ENCODE data around the gene PLEKHA8. TPM values are rescaled to one million over a fixed set of nuclear protein-coding genes. Genes with fewer than 3 reads are reported as not detected.

Gene PLEKHA8
- total RNA-seq, 1 experiment from 2014 or later = 23.3 TPM

DNA sequence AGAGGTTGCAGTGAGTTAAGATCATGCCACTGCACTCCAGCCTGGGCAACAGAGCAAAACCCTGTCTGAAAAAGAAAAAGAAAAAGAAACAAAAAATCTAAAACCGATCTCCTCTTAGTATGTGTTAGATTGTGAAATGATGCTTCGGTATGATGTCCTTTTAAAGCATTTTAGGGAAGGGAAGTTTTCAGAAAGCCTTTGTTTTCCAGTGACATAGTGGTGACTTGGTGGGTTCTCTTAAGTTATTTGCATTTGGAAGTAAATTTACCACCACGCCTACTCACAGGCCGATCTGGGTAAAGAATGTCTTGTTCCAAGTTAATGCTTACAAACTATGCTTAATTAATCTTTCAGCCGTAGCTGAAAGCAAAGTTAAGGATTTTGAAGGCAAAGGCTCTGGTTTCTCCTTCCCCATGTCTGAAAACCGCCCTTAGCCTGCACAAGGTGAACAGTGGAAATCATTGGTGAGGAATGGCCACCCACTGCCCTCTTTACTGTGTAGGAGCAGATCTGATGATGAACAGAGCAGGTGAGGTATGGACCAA lies 117.3 kb downstream of the PLEKHA8 start:
- no peak for DNase-seq (ENCODE audit: low spot score)

- DNase-seq (ENCODE audit: low spot score) = peak; percentile 62
These were observed 118.0 kb downstream of the PLEKHA8 start for GRCh38 chr7:30146127-30146612.

GRCh38 chr7:30147223-30147622 lies 119.0 kb downstream of the PLEKHA8 start:
- no peak for DNase-seq (ENCODE audit: low spot score)

GRCh38 chr7:30147785-30148184 lies 119.6 kb downstream of the PLEKHA8 start:
- no peak for DNase-seq (ENCODE audit: low spot score)

- DNase-seq (ENCODE audit: low spot score) = no peak
These were observed 120.2 kb downstream of the PLEKHA8 start for GRCh38 chr7:30148426-30148825.

DNA sequence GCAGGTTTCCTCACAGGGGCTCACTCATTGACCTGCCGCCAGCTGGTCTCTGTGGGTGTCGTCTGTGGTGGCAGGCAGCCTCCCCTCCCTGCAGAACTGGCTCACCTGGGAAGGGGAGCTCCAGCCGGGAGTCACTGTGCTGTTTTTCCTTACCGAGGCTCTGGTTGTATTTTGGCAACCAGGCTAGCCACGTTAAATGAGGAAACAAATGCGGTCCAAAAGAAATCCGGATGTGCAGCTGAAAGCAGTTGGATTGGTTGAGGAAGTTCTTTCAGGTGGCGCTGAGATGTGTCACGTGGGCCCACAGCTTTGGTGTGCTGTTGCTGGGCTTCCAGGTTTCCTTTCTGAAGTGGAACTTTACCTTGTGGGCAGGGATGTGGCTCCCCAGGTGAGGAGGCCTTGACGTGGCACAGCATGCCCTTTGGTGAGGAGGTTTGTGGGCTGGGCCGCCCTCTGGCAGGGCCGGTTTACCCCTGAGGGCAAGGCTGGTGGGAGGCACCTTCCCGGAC lies 120.8 kb downstream of the PLEKHA8 start:
- DNase-seq (ENCODE audit: low spot score) = no peak

- no peak for DNase-seq (ENCODE audit: low spot score)
These were observed 121.5 kb downstream of the PLEKHA8 start for GRCh38 chr7:30149640-30150272.

- no peak for DNase-seq (ENCODE audit: low spot score)
These were observed 122.5 kb downstream of the PLEKHA8 start for GRCh38 chr7:30150711-30151110.

- DNase-seq (ENCODE audit: low spot score) = no peak
These were observed 125.9 kb downstream of the PLEKHA8 start for GRCh38 chr7:30154111-30154587.

DNA sequence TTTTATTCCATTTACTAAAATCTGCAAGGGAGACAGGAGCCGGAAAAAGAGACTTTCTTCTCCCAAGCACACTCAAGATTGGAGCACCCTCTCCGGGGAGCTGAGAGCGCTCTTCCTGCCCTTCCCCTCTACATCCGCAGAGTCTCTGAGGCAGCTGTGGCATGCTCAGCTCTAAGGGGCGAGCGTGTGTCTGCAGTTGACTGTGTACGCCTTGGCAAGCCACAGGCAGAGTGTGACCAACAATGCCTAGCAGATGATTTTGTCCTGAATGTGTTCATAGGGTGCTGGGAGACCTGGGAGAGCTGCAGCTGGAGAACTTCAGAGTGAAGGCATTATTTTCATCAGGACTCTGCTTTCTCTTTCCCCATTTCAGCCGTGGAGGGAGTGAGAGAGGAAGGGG lies 127.3 kb downstream of the PLEKHA8 start:
- no peak for DNase-seq (ENCODE audit: low spot score)

- no peak for DNase-seq (ENCODE audit: low spot score)
These were observed 129.0 kb downstream of the PLEKHA8 start for GRCh38 chr7:30157204-30157603.

DNA sequence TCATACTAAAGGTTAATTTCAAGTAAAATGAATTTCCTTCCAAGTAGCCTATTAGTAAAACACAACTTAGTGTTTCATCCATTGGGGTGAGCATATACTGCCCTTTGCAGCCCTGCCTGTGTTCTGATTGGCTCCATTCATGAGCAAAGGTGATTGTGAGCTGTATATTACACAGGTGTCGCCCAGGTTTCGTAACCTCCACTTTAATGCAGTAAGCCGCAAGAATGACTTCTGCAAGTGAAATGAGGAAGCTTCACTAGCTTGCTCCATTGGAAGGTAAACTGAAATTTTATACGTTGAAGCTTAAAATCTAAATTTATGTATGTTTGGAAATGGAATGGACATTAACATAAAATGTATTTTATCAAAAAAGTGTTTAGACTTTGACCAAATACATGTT lies 131.0 kb downstream of the PLEKHA8 start:
- no peak for DNase-seq (ENCODE audit: low spot score)

- DNase-seq (ENCODE audit: low spot score) = peak; percentile 79
These were observed 131.5 kb downstream of the PLEKHA8 start for GRCh38 chr7:30159698-30160143.

DNA sequence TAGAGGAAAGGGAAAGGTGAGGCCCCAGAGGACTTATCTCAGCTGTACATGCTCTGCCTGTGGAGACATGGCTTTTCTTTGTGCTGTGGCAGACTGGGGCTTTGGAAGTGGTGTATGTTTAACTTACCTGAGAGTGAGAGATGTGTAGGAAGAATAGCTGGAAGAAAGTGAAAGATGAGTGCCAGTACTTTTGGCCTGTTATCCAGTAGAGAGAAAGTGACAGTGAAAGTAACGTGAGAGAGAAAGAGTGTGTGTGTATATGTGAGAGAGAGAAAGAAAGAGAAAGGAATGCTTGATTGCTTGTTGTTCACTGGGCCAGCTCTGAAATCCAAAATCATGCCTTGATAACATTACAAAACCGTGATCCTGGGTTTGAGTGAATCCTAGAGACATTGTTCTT lies 132.1 kb downstream of the PLEKHA8 start:
- DNase-seq (ENCODE audit: low spot score) = no peak

DNA sequence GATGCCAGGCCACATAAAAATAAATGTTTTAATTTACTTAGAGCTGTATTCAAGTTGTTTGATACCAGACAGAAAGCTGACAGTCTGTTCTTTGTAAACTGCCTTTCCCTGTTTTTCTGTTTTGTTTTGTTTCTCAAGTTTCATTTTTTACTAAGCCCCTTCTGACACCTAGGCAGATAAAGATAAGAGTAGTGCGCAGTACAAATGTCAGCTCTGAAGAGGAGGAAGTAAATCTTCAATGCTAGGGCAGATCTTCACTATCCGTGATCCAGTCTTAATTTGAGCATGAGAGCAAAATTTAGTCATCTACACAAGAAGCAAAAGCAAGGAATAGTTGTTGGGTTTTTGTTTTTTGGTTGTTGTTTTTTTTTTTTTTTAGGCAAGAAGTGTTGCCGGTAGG lies 133.9 kb downstream of the PLEKHA8 start:
- DNase-seq (ENCODE audit: low spot score) = no peak

GRCh38 chr7:30162622-30163124 lies 134.5 kb downstream of the PLEKHA8 start:
- DNase-seq (ENCODE audit: low spot score) = no peak

DNA sequence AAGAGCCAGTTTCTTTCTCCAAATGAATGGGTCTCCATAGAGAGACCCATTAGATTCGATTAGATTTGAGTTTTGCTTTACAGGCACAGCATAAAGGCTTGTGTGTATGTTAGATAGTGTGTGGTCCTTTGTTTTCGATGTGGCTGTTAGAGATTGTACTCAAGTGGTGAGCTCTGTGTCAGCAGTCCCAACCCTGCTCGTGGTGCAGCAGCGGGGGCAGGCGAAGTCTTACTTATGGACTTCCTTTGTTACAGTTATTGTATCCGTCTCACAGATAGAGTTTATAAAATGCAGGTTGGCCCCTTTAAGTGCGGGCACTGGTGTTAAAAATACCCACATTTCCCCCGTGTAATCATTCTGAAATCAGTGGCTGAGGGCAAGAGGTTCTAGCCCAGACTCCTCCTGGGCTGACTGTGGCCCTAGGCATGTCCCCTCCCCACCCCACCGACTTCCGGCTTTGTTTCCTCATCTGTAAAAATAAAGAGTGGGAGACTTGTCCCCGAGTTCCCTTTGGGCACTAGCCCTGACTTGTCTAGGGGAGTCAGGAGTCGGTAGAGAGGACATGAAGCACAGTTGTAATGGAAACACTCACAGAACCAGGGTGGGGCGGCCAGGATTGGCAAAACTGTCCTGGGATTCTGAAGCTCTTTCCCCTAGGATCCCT lies 135.2 kb downstream of the PLEKHA8 start:
- DNase-seq (ENCODE audit: low spot score) = no peak

DNA sequence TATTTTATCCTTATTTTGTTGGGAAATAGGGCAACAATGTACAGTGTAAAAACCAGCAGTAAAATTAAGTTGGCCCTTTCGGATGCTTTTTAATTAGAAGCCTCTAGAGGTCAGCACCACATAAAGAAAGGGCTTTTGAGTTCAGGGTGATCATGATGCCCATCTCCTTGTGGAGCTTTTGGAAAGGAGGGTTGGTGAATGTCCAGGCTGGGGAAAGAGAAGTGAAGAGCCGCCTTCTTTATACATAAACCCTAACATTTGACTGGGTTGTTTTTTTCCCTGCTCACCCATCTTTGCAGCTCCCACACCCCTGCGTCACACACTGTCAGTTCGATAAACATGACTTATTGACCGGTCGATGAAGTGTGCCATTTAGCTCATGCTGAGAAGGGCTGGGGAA lies 136.4 kb downstream of the PLEKHA8 start:
- DNase-seq (ENCODE audit: low spot score) = peak; percentile 76

DNA sequence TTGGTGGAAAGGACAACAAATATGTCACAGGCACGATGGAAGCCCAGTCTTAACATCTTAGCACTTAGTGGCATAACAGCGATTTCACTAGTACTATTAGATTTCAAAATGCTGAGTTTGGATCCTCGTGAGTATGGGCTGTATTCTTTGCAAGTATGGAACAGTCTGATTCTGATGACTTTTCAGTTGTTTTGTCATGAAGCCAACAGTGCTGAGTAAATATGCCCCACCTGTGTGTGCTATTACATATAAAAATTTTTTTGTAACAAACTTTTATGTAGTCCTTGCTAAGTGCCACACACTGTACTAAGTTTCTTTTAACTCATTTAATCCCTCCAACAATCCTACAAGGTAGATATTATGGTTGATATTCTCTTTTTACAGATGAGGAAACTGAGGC lies 137.4 kb downstream of the PLEKHA8 start:
- no peak for DNase-seq (ENCODE audit: low spot score)

DNA sequence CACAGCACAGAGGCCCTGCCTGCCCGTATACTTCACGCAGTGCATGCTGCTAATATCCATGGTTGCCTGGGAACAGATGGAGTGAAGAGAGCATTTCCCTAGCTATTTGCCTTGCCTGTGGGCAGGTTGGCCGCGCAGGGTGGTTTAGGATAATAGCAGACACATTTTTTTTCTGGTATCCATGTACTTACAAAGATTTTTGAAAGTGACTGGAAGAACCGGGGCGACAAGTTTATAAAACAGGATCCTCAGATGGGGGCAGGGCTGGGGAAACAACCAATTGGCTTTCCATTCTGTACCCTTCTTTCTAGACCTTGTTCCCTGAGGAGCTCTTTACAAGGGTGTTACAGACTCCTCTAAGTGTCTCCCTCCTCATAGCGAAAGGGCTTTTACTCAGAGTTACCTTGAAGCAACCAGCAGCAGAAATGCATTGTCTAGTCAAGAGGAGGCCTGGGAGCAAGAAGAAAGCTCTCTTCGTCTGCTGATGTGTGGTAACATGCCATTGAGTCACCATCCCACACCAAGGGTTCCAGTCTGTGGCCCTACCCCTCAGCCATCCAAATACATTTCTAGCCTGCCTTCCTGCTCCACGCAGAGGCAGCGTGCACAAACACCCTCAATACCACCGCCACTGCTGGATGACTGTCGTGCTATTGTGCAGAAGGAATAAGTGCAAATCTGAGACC lies 138.1 kb downstream of the PLEKHA8 start:
- no peak for DNase-seq (ENCODE audit: low spot score)

- no peak for DNase-seq (ENCODE audit: low spot score)
These were observed 138.6 kb downstream of the PLEKHA8 start for GRCh38 chr7:30166841-30167235.

- no peak for DNase-seq (ENCODE audit: low spot score)
These were observed 139.7 kb downstream of the PLEKHA8 start for GRCh38 chr7:30167901-30168300.
